ENCODE data around the gene EFCAB8.

EFCAB8 gene

GRCh38 chr20:32909451-32909850 is 50.7 kb downstream of the EFCAB8 start:
- H4K20me1 ChIP-seq (ENCODE audit: insufficient read depth, low read length): no peaks in the 10 kb centered on the region
- peaks cover 19% of the 10 kb centered on the region for H3K27me3 ChIP-seq (replicated peaks; ENCODE audit: insufficient read depth, low read length)
- H3K4me3 ChIP-seq (ENCODE audit: low read length): no peak overlapping the region
- no peak overlapping the region for H2AFZ ChIP-seq (ENCODE audit: low read length)
- no peak overlapping the region for H3K27ac ChIP-seq (ENCODE audit: low read length)
- no peak for DNase-seq
- no peaks in the 10 kb centered on the region for H3K36me3 ChIP-seq (replicated peaks; ENCODE audit: insufficient read depth, low read length)
- H3K4me1 ChIP-seq (ENCODE audit: low read length): no peaks in the 10 kb centered on the region
- no peaks in the 10 kb centered on the region for H3K9me2 ChIP-seq (replicated peaks; ENCODE audit: insufficient read depth, low read length)
- H3K9me3 ChIP-seq (replicated peaks; ENCODE audit: insufficient read depth, low read length): no peaks in the 10 kb centered on the region
- H3K9ac ChIP-seq (ENCODE audit: low read length): no peak overlapping the region
- no peaks in the 10 kb centered on the region for H3F3A ChIP-seq (ENCODE audit: insufficient read depth, low read length)
- no peaks in the 10 kb centered on the region for H3K79me2 ChIP-seq (ENCODE audit: low read length)
- TF ChIP-seq CTCF (IDR thresholded peaks at IDR 0.05; ENCODE audit: low read length) (no peak), EZH2phosphoT487 (IDR thresholded peaks at IDR 0.05; ENCODE audit: low read length) (no peak), EZH2 (optimal IDR thresholded peaks at IDR 0.05; ENCODE audit: low read depth, low read length) (no peak)
- H3K4me2 ChIP-seq (ENCODE audit: low read depth, low read length): no peak overlapping the region

GRCh38 chr20:32909896-32910571 is 51.3 kb downstream of the EFCAB8 start:
- H3K27me3 ChIP-seq (replicated peaks; ENCODE audit: insufficient read depth, low read length): peaks cover 19% of the 10 kb centered on the region
- H3K4me3 ChIP-seq (ENCODE audit: low read length): no peak overlapping the region
- no peaks in the 10 kb centered on the region for H3K4me1 ChIP-seq (ENCODE audit: low read length)
- no peak for TF ChIP-seq EZH2phosphoT487 (IDR thresholded peaks at IDR 0.05; ENCODE audit: low read length)
- TF ChIP-seq CTCF (IDR thresholded peaks at IDR 0.05; ENCODE audit: low read length): no peak
- no peak for TF ChIP-seq EZH2 (optimal IDR thresholded peaks at IDR 0.05; ENCODE audit: low read depth, low read length)
- no peak overlapping the region for H3K9ac ChIP-seq (ENCODE audit: low read length)
- H3K27ac ChIP-seq (ENCODE audit: low read length): no peak overlapping the region
- H3K9me2 ChIP-seq (replicated peaks; ENCODE audit: insufficient read depth, low read length): no peaks in the 10 kb centered on the region
- DNase-seq: no peak
- H2AFZ ChIP-seq (ENCODE audit: low read length): no peak overlapping the region
- H3K79me2 ChIP-seq (ENCODE audit: low read length): no peaks in the 10 kb centered on the region
- H4K20me1 ChIP-seq (ENCODE audit: insufficient read depth, low read length): no peaks in the 10 kb centered on the region
- H3K36me3 ChIP-seq (replicated peaks; ENCODE audit: insufficient read depth, low read length): no peaks in the 10 kb centered on the region
- no peaks in the 10 kb centered on the region for H3K9me3 ChIP-seq (replicated peaks; ENCODE audit: insufficient read depth, low read length)
- no peaks in the 10 kb centered on the region for H3F3A ChIP-seq (ENCODE audit: insufficient read depth, low read length)
- H3K4me2 ChIP-seq (ENCODE audit: low read depth, low read length): no peak overlapping the region

- no peaks in the 10 kb centered on the region for H3K79me2 ChIP-seq (ENCODE audit: low read length)
Measured at GRCh38 chr20:32911355-32911754, 52.6 kb downstream of the EFCAB8 start.

More at GRCh38 chr20:32911355-32911754, 52.6 kb downstream of the EFCAB8 start:
- Histone ChIP-seq H3K27ac (ENCODE audit: low read length) (no peak overlapping the region), H2AFZ (ENCODE audit: low read length) (no peak overlapping the region), H3K27me3 (replicated peaks; ENCODE audit: insufficient read depth, low read length) (peaks cover 11% of the 10 kb centered on the region), H4K20me1 (ENCODE audit: insufficient read depth, low read length) (no peaks in the 10 kb centered on the region), H3K9ac (ENCODE audit: low read length) (no peak overlapping the region), H3K4me2 (ENCODE audit: low read depth, low read length) (no peak overlapping the region), H3K9me3 (replicated peaks; ENCODE audit: insufficient read depth, low read length) (no peaks in the 10 kb centered on the region), H3K4me3 (ENCODE audit: low read length) (no peak overlapping the region), H3K4me1 (ENCODE audit: low read length) (no peaks in the 10 kb centered on the region), H3F3A (ENCODE audit: insufficient read depth, low read length) (no peaks in the 10 kb centered on the region), H3K36me3 (replicated peaks; ENCODE audit: insufficient read depth, low read length) (no peaks in the 10 kb centered on the region), H3K9me2 (replicated peaks; ENCODE audit: insufficient read depth, low read length) (no peaks in the 10 kb centered on the region)
- TF ChIP-seq CTCF (IDR thresholded peaks at IDR 0.05; ENCODE audit: low read length) (no peak), EZH2 (optimal IDR thresholded peaks at IDR 0.05; ENCODE audit: low read depth, low read length) (no peak), EZH2phosphoT487 (IDR thresholded peaks at IDR 0.05; ENCODE audit: low read length) (no peak)
- no peak for DNase-seq
